HG03521 (cell line): ENCODE data around the gene NEK6.

Source experiments
- ATAC-seq: cut with Tn5 transposase; IDR thresholded peaks from one replicate; pipeline ENCODE4 v1.9.1; 2021; ENCODE audit warnings: mild to moderate bottlenecking, moderate library complexity; ENCODE audit not compliant: unreplicated experiment

NEK6 gene

GRCh38 chr9:124293718-124294506, 36.2 kb downstream of the NEK6 start:
- ATAC-seq, result no peak

GRCh38 chr9:124295159-124295794, 37.5 kb downstream of the NEK6 start:
- no peak for ATAC-seq

DNA sequence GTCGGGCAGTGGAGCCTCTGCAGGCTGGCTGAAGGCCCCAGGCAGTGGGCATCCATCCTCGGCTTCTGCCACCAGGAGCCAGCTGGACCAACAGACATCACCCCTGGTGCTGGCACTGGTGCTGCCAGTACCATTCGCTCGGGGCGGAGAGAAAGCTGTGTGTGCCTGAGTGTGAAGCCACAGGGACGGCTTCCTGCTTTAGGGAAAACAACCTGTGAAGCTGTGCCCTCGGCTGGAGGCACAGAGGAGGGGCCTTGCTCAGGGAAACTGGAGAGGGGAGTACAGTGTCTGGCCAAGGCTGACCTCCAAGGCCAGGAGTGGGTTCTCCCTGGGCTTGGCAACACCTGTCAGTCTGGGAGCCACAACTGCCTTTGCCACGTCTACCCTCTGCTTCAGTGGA, 38.3 kb downstream of the NEK6 start:
- no peak for ATAC-seq

- ATAC-seq, result no peak
These were observed 39.2 kb downstream of the NEK6 start for GRCh38 chr9:124296796-124297550.

DNA sequence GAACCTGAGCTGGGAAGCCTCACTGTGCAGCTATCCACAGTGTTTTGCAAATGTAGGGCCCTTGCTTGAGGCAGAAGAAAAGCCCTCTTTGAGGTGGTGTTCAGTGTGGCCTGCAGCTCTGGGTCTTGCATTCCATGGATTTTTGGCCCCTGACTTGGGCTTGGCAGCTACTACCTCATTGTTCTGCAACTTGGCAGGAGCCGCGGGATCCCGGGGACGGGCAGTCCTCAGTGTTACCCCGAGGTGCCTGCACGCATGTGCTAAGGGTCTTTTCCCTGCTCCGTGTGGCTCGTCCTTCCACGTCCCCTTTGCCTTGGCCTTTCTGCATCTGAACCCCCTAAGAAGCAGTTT, 39.8 kb downstream of the NEK6 start:
- ATAC-seq, result no peak

GRCh38 chr9:124297915-124298645, 40.3 kb downstream of the NEK6 start:
- ATAC-seq, result no peak

- no peak for ATAC-seq
These were observed 41.0 kb downstream of the NEK6 start for GRCh38 chr9:124298646-124299235.

DNA sequence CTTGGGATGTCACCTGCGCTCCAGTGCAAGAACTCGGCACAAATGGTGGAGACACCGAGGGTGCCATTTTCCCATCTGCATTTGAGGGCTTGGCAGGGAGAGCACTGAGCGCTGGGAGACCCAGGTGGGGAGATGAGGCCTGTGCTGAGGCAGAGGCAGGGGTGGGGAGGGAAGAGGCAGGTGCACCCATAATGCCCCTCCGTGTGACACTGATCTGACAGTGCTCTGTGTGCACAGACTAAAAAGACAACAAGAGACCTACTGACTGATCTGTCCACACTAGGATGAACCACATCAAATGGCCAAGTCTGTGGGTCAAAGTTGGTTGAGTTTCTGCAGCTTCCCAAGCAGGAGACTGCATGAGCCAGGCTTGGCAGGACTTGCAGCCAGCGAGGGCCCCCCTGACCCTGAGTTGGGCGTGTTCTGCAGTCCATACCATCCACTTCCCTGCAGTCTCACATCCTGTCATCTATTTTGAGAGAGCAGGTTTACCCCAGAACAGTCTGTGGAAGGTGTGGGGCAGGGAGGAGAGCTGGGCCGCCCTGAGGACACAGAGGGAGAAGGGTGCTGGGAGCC, 41.9 kb downstream of the NEK6 start:
- ATAC-seq, result no peak

DNA sequence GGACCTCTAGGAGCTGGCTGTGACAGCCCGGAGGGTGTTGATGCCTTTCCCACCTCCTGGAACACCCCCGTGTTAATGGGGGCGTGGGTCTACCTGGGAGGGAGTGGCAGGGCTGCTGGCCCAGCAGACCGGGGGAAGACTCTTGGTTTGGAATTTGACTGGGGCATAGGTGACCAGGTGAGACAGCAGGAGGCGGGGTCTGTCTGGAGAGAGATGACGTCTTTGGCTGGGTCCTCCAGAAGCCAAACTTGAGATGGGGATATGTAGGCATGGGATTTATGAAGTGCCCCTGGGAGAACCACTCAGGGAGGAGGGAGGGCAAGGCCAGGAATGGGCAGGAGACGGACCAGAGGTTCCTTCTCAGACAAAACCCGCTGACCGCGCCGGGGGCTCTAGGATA, 42.6 kb downstream of the NEK6 start:
- no peak for ATAC-seq

GRCh38 chr9:124302921-124303320, 45.2 kb downstream of the NEK6 start:
- ATAC-seq, result no peak

DNA sequence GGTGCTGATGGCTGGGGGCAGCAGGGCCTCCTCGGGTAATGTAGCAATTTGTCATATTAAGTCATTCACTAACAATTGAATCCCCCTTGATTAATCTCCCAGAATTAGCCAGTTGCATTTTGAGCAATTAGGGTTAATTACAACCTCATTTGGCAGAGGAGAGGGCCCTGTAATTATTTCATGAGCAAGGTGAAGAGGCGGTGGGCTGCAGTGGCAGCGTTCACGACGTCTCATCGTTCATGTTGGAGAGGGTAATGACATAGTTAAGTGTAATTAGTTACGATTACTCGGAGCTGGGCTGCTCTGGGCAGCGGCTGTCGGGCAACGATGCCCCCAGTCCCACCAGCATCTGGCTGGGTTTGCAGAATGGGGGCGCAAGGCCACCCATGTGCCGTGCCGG, 46.0 kb downstream of the NEK6 start:
- ATAC-seq, result no peak

GRCh38 chr9:124304285-124304684, 46.5 kb downstream of the NEK6 start:
- ATAC-seq, result no peak

- ATAC-seq, result no peak
These were observed 48.5 kb downstream of the NEK6 start for GRCh38 chr9:124306098-124306735.

DNA sequence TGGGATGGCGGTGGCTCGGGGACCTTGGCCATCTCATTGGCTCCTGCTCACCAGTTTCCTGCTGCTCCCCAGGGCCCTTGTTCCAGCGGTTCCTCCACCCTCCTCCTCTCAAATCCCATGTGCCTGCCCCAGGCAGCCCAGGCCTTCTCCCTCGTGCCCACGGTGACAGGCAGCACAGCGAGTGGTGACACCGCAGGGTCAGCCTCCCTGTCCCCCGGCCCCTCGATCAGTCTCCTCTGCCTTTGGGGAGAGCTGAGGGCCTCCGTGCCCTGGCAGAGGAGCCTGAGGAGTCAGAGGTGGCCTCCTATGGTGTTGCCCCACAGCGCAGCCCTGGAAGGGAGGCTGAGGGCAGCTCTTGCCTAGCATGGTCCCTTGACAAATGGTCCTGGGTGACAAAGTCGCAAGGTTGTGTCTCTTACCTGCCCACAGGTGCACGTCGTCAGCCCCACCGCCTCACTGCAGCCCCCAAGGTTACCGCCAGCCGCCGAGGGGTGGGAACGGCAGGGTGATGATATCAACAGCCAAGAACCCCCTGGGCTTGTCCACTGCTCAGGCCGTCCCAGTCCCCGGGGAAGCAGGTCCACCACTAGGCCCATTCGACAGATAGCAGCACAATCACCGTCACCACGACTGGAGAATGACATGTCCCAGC, 49.8 kb downstream of the NEK6 start:
- no peak for ATAC-seq

DNA sequence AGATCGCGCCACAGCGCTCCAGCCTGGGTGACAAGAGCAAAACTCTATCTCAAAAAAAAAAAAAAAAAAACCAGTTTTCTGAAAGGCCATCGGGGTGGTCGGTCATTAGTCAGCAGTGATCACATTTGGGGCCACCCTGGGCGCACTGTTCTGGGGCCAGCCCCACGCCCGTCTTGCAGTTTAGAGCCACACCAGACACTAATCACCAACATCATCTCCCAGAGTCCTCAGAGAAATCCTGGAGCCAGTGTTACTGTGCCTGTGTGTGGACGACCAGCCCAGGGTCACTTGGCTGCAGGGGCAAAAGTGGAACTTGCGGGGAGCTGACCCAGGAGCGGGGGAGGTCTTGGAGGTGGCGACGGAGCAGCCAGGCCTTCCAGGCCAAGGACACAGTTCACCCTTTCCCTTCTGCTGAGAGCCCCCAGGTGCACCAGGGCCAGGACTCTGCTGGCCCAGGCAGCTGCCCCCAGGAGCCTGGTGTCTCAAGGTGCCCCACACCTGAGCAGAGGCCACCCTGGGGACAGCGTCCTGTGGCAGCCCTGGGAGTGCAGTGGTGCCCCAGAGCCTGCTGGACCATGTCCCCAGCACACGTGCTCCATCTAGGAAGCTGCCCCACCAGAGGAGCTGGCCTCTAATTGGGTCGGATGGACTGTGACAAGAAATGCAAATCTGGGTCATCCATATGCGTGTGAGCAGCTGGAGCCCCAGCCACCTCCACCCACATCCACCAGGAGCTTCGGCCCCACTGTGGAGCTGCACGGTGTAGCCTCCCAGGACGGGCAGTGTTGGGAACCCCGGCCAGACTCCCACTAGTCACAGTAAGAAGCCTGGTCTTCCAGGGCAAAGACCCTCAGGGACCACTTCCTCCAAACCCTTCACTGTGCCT, 51.1 kb downstream of the NEK6 start:
- ATAC-seq, result no peak

- ATAC-seq, result no peak
These were observed 51.9 kb downstream of the NEK6 start for GRCh38 chr9:124309667-124310084.

DNA sequence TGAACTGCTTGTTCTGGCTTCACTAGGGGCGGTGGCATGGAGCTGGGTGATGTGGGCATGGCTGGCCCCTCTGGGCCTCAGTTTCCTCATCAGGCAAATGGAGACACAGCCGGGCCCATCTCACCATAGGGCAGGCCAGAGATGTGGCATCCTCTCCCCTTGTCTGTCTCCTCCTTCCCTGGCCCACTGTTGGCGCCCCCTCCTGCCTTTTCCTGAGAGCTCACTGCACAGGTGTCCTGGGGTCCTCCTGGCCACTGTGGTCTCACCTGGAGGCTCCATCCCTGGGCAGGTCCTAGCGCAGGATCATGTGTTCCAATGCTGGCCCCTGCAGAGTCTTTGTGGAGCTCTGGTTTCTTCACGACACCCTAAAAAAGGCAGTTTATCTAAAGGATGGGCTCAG, 53.5 kb downstream of the NEK6 start:
- ATAC-seq, result no peak
